ENCODE data around the gene ANKRD9.
A peak's percentile ranks its signal among the peaks of the same experiment; 100 is the strongest.
"Not testable (repeated sequence)": the region's sequence is repeated elsewhere in the genome, so short reads cannot be mapped to it uniquely, and the experiment has no call there.

Gene ANKRD9

DNA sequence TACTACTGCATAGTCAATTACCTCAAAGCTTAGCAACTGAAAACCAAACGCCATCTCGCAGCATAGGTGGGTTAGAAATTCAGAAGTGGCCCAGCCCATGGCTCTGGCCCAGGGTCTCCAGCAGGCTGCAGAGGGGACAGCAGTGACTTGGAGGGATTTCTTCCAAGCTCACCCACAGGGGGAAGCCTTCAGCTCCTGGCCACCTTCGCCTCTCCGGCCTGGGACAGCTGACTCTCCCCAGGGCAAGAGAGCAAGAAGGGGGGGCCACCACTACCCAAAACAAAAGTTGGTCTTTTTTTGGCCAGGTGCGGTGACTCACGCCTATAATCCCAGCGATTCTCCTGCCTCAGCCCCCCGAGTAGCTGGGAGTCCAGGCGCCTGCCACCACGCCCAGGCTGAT is 32.2 kb upstream of the ANKRD9 start:
- Mint-ChIP-seq H3K4me3 (no peak overlapping the region), H3K9me3 (no peaks in the 10 kb centered on the region), H3K36me3 (ENCODE audit: low read depth) (no peaks in the 10 kb centered on the region), H3K27me3 (ENCODE audit: low read depth) (peaks cover 28% of the 10 kb centered on the region), H3K4me1 (ENCODE audit: low read depth) (peaks cover 4% of the 10 kb centered on the region), H3K27ac (no peak overlapping the region)
- no peak for DNase-seq (ENCODE audit: low spot score)

DNA sequence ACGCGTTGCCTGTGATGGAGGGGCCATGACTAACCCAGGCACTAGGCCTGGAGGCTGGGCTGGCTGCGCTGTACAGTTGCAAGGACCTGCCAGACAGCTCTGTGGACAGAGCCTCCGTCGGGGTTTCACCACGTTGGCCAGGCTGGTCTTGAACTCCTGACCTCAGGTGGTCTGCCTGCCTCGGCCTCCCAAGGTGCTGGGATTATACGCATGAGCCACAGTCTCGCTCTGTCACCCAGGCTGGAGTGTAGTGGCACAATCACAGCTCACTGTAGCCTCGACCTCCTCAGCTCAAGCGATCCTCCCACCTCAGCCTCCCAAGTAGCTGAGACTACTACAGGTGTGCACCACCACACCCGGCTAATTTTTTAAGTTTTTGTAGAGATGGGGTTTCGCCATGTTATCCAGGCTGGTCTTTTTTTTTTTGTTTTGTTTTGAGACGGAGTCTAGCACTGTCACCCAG is 31.5 kb upstream of the ANKRD9 start:
- not testable (repeated sequence) for H3K4me3 Mint-ChIP-seq; H3K27ac Mint-ChIP-seq; H3K9me3 Mint-ChIP-seq; H3K4me1 Mint-ChIP-seq (ENCODE audit: low read depth); DNase-seq (ENCODE audit: low spot score); H3K36me3 Mint-ChIP-seq (ENCODE audit: low read depth)
- H3K27me3 Mint-ChIP-seq (ENCODE audit: low read depth): peaks cover 26% of the 10 kb centered on the region

DNA sequence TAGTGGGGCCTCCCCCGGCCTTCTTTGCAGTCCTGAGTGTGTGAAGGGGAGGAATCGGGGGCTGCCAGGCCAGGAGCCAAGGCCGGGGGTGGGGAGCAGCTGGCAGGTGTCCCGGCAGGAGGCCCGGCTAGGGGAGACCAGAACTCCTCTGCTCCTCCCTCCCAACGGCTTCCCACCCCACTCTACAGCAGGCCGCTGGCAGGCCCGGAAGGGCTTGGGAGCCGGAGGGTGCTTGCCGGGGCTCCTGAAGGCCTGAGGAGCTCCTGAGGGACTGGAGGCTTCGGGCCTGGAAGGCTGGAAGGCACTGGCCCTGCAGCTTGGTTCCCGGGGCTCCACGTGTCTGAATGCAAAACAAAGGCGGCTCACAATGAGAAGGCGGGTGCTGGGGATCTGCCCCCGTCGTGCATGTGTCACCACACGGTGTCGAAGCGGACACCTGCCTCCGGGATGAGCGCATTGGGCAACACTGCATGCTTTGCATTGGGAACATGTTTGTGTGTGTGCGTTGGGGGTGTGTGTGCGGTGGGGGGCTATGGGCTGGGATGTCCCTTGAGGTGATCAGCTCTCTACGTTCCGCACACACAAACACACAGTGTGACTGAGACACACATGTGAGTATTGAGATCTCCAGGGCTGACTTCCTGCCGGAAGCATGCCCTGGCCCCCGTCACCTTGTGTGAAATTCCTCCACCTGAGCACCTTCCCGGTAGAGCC is 30.9 kb upstream of the ANKRD9 start:
- Mint-ChIP-seq H3K9me3 (no peaks in the 10 kb centered on the region), H3K27me3 (ENCODE audit: low read depth) (peaks cover 20% of the 10 kb centered on the region), H3K4me1 (ENCODE audit: low read depth) (peaks cover 4% of the 10 kb centered on the region), H3K36me3 (ENCODE audit: low read depth) (no peaks in the 10 kb centered on the region), H3K4me3 (no peak overlapping the region), H3K27ac (no peak overlapping the region)
- DNase-seq (ENCODE audit: low spot score): no peak

DNA sequence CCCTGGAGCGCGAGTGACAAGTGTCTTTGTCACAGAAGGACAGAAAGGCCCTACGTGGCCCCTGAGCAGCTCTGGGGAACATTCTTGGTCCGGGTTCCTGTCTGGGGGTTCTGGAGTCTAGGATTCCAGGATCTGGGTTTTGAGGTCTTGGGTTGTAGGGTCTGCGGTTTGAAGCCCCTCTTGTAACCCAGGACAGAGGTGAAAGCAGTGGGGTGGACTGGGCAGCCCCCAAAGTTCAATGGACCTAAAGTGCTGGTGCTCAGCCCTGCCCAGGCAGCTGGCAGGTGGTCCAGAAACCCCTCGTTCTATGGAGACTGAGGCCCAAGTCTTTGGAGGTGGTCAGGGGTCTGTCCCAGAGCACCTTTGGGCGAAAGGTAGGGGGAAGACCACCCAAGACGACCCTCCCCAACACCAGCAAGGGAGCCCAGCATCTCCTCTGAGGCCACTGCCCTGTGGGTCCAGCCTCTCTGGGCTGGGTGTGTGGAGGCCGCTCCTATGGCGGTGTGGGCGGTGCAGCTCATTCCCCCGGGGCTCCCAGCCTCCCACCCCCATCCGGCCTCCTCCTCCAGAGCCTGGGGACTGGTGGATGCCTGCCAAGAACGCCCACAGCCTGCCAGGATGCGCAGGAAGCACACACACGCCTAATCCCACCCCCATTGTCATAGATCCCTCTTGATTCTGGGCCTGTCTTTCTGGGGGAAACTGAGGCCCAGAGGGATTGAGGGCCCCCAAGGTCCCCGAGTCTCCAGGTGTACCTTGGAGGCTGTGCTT is 30.2 kb upstream of the ANKRD9 start:
- Mint-ChIP-seq H3K36me3 (ENCODE audit: low read depth) (no peaks in the 10 kb centered on the region), H3K4me1 (ENCODE audit: low read depth) (no peaks in the 10 kb centered on the region), H3K27me3 (ENCODE audit: low read depth) (peaks cover 15% of the 10 kb centered on the region), H3K9me3 (no peaks in the 10 kb centered on the region), H3K27ac (no peak overlapping the region), H3K4me3 (no peak overlapping the region)
- DNase-seq (ENCODE audit: low spot score): no peak

DNA sequence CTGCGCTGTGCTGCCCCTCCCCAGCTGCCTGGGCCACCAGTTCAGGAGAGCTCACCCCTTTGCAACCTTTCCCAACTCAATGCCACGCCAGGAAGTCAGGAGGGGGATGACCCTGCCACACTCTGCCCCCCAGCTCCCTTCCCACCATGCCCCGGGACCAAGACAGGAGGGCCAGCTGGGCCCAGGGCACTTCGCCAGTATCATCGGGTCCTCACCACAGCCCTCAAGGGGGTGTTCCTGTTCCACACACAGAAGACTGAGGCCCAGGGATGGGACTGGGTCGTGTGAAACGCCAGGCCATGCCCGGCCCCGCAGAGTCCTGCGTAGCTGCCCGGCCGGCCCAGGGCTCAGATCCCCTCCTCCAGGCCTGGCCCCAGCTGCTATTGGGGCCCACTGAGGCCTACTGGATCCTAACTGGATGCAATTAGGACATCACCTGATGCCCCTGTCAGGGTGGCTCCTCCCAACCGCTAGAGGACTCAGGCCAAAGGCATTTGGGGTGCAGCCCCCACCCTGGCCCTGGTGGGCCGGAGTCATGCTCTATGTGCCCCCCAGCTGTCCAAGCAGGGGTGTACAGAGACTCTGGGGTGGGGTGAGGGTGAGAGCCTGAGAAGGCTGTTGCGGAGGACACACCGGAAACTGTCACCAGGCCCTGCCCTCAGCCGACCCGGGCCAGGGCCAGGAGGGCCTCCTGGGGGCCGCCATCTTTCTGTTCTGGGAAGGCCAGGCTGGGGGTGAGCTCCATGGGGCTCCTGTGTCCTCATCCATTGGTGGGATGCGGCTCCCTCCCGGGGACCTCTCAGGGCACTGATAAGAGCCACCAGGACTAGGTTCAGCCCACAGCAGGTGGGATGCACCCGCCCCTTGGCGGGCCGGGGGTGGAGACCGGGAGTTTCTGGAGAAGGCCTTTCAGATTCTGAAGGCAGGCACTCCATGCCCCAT is 29.3 kb upstream of the ANKRD9 start:
- H3K27me3 Mint-ChIP-seq (ENCODE audit: low read depth): peaks cover 11% of the 10 kb centered on the region
- H3K4me1 Mint-ChIP-seq (ENCODE audit: low read depth): no peaks in the 10 kb centered on the region
- DNase-seq (ENCODE audit: low spot score): no peak
- H3K27ac Mint-ChIP-seq: no peak overlapping the region
- H3K36me3 Mint-ChIP-seq (ENCODE audit: low read depth): no peaks in the 10 kb centered on the region
- no peaks in the 10 kb centered on the region for H3K9me3 Mint-ChIP-seq
- no peak overlapping the region for H3K4me3 Mint-ChIP-seq

DNA sequence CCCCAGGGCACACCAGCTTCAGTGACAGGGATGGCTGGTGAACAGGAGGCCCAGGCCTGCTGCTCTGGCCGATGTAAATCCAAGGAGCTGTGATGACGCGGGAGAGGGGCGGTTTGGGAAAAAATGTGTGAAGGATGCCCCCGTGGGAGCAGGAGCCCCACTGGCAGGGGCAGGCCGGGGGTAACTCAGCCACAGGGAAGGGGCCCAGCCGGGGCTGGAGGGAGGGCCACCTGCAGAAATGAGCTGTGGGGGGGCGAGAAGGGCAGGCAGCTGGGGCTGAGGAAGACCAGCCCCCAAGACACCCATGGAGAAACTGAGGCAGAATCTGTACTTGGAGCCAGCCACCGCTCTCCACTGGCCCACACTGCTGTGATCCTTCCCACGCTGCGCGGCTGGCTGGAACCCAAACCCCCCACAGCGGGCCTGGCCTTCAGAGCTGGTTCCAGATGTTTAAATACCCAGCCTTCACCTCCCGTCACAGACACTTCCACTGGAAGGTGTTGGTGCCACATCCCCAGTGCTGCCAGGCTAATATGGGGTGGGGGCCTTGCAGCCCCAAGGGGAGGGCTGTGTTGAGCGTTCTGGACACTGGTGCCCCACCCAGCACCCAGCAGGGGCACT is 28.5 kb upstream of the ANKRD9 start:
- peaks cover 7% of the 10 kb centered on the region for H3K27me3 Mint-ChIP-seq (ENCODE audit: low read depth)
- H3K9me3 Mint-ChIP-seq: no peaks in the 10 kb centered on the region
- DNase-seq (ENCODE audit: low spot score): no peak
- no peaks in the 10 kb centered on the region for H3K4me1 Mint-ChIP-seq (ENCODE audit: low read depth)
- no peaks in the 10 kb centered on the region for H3K36me3 Mint-ChIP-seq (ENCODE audit: low read depth)
- H3K4me3 Mint-ChIP-seq: no peak overlapping the region
- H3K27ac Mint-ChIP-seq: no peak overlapping the region

DNA sequence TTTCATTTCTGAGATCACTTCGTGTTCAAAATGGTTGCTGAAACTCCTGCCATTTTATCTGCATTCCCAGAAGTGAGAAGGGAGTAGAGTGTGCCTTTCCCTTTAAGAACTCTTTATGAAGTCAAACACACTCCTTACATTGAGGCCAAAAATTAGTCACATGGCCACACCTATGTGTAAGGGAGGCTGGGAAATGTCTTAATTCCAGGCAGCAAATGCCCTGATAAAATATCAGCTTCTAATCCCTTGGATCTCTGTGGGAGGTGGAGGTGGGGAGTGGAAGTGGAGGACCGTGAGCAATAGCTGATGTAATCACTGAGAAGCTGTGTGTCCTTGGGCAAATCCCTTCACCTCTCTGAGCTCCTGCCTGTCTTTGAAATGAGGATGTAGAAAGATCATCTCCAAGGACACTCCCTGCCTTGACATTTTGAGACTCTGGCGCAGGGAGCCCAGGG is 22.7 kb upstream of the ANKRD9 start:
- Mint-ChIP-seq H3K4me3 (no peak overlapping the region), H3K27ac (no peak overlapping the region), H3K9me3 (no peaks in the 10 kb centered on the region), H3K4me1 (ENCODE audit: low read depth) (peaks cover 5% of the 10 kb centered on the region), H3K27me3 (ENCODE audit: low read depth) (no peaks in the 10 kb centered on the region), H3K36me3 (ENCODE audit: low read depth) (no peaks in the 10 kb centered on the region)
- no peak for DNase-seq (ENCODE audit: low spot score)

DNA sequence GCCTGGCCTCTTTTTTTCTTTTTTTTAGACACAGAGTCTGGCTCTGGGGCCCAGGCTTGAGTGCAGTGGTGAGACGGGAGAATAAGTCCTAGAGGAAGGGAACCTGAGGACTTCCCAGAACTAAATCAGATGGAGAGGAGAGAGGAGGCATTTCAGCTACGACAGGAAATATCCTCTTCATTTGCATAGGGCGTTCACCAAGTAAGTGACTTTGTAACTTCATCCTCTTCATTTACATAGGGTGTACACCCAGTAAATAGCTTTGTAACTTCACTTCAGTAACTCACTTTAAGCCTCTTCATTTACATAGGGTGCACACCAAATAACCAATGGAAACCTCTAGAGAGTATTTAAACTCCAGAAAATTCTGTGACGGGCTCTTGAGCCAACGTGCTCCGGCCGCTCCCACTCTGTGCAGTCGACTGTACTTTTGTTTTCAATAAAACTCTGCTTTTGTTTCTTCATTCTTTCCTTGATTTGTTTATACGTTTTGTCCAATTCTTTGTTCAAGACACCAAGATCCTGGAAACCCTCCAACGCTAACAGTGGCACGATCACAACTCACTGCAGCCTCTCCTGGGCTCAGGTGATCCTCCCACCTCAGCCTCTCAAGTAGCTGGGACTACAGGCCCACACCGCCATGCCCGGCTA is 21.4 kb upstream of the ANKRD9 start:
- Mint-ChIP-seq H3K9me3 (no peaks in the 10 kb centered on the region), H3K4me1 (ENCODE audit: low read depth) (peaks cover 6% of the 10 kb centered on the region), H3K36me3 (ENCODE audit: low read depth) (no peaks in the 10 kb centered on the region), H3K27ac (peak overlapping the region; percentile 77), H3K27me3 (ENCODE audit: low read depth) (no peaks in the 10 kb centered on the region), H3K4me3 (peak overlapping the region; percentile 51)
- DNase-seq (ENCODE audit: low spot score): no peak

DNA sequence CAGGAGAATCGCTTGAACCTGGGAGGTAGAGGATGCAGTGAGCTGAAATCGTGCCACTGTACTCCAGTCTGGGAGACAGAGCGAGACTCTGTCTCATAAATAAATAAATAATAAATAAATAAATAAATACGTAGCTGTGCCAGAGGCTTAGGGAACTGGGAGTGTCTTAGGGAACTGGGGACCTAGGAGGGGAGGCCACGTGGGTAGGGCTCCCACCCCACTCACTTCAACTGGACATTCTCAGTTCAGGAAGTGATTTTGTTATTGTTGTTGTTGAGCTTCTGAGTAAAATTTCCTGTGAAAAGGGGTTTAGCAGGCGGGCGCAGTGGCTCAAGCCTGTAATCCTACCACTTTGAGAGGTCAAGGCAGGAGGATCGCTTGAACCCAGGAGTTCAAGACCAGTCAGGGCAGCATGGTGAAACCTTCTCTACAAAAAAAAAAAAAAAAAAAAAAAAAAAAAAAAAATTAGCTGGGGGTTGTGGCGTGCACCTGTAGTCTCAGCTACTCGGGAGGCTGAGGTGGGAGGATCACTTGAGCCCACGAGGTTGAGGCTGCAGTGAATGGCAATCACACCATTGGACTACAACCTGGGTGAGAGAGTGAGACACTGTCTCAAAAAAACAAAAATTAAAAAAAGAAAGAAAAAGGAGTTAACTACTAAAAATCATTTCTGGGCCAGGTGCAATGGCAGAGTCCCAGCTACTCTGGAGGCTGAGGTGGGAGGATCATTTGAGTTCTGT is 19.0 kb upstream of the ANKRD9 start:
- Mint-ChIP-seq H3K4me3 (no peak overlapping the region), H3K27me3 (ENCODE audit: low read depth) (no peaks in the 10 kb centered on the region), H3K4me1 (ENCODE audit: low read depth) (peaks cover 18% of the 10 kb centered on the region), H3K27ac (no peak overlapping the region), H3K9me3 (no peaks in the 10 kb centered on the region), H3K36me3 (ENCODE audit: low read depth) (no peaks in the 10 kb centered on the region)
- no peak for DNase-seq (ENCODE audit: low spot score)

DNA sequence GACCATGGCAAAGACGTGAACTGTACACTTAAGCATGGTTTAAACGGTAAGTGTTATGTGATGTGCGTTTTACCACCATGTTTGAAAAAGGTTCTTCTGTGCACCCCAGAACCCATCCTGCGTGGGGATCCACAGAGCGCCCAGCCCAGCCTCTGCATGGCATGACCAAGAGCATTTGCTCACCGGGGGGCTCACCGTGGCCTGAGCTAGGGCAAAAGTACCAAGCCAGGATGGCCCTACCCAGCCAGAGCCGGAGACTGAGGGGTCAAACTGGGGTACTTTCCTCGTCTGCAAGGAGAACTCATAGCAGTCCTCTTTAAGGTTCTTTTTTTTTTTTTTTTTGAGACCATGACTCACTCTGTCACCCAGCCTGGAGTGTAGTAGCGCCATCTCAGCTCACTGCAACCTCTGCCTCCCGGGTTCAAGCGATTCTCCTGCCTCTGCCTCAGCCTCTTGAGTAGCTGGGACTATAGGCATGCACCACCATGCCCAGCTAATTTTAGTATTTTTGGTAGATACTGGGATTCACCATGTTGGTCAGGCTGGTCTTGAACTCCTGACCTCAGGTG is 16.4 kb upstream of the ANKRD9 start:
- peak overlapping the region; percentile 97 for H3K27ac Mint-ChIP-seq
- no peaks in the 10 kb centered on the region for H3K27me3 Mint-ChIP-seq (ENCODE audit: low read depth)
- H3K4me3 Mint-ChIP-seq: peak overlapping the region; percentile 95
- peaks cover 20% of the 10 kb centered on the region for H3K4me1 Mint-ChIP-seq (ENCODE audit: low read depth)
- no peaks in the 10 kb centered on the region for H3K36me3 Mint-ChIP-seq (ENCODE audit: low read depth)
- no peaks in the 10 kb centered on the region for H3K9me3 Mint-ChIP-seq
- no peak for DNase-seq (ENCODE audit: low spot score)

DNA sequence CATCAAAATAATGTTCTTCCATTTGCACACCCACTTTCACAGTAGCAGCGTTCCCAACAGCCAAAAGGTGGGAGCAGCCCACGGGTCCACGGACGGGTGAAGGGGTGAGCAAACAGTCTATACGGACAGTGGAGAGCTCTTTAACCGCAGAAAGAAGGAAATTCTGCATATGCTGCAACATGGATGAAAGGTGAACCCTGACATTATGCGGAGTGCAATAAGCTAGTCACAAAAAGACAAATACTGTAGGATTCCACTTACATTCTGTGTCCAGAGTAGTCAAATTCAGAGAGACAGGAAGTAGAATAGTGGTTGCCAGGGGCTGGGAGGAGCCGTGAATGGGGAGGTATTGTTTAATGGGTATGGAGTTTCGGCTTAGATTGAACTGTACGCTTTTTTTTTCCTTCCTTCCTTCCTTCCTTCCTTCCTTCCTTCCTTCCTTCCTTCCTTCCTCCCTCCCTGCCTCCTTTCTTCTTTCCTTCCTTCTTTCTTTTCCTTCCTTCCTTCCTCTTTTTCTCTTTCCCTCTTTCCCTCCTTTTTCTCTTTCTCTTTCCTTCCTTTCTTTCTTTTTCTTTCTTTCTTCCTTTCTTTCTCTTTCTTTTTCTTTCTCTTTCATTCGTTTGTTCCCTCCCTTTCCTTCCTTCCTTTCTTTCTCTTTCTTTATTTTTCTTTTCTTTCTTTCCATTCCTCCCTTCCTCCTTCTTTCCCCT is 15.8 kb upstream of the ANKRD9 start:
- Mint-ChIP-seq H3K27me3 (ENCODE audit: low read depth) (no peaks in the 10 kb centered on the region), H3K27ac (peak overlapping the region; percentile 97), H3K36me3 (ENCODE audit: low read depth) (no peaks in the 10 kb centered on the region), H3K4me1 (ENCODE audit: low read depth) (peaks cover 17% of the 10 kb centered on the region), H3K4me3 (peak overlapping the region; percentile 95), H3K9me3 (no peaks in the 10 kb centered on the region)
- DNase-seq (ENCODE audit: low spot score): peak; percentile 32
